Activated T-cell treated with anti-CD3 and anti-CD28 coated beads, Interleukin-2, amount 50 U/mL, for 1 hour (primary cell): ENCODE measurements around the gene CLIP2.

Experiments used
- DNase-seq: peaks from one replicate; pipeline ENCODE4 v3.0.0-alpha.2; 2020

The CLIP2 gene

DNA sequence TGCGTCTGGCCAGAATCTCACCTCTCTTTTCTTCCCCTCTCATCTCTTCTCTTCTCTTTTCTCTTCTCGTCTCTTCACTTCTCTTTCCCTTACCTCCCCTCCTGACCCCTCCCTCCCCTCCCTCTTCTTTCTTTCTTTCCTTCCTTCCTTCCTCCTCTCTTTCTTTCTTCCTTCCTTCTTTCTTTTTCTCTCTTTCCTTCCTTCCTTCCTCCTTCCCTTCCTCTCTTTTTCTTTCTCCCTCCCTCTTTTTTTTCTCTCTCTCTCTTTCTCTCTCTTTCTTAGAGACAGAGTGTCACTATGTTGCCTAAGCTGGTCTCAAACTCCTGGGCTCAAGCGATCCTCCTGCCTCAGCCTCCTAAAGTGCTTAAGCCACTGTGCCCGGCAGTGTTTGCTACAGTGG, 159.9 kb downstream of the CLIP2 start:
- DNase-seq = no peak

DNA sequence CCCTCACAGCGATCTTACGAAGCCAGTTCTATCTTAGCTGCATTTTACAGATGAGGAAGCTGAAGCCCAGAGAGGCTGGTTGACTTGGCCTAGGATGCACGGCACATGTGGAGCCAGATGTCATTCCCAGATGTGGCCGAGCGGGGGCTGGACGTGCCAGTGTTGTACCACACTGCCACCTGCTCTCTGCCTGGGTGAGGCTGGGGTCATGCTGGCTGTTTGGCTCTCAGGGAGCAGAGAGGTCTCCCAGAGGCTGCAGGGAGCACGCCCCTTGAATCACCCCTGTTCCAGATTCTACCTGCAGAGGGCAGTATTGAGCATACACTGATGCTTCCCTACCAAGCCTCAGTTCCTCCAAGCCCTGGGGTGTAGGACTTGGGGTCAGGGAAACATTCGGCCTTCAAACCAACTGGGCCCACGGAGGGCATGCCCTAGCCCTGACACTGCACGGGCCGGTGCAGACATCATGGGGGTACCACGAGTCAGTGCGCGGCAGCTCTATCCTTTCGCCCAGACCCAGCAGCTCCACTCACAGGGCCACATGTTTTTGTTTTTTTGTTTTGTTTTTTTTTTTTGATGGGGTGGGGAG, 160.7 kb downstream of the CLIP2 start:
- peak; percentile 62 for DNase-seq

DNA sequence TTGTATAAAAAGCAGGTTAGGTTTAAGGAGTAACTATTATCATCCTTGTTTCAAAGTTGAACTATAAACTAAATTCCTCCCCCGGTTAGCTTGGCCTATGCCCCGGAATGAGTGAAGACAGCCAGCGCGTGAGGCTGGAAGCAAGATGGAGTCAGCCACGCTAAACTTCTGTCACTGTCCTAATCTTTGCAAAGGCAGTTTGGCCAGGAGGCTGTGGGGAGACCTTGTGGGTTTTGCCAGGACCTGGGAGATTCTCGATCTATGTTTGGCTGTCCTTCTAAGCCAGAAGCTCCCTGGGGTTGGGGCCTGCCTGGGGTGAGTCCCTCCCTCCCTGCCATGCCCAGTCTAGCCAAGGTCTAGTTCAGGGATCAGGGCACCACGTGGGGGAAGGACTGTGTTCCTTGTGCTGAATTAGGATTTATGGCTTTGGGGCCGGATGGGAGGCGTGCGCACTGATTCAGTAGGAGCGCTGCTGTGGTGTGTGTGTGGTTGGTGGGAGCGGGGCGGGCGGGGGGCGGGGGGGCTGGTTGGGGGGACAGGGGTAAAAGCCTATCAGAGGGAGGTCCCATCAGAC, 163.6 kb downstream of the CLIP2 start:
- DNase-seq = peak; percentile 65

DNA sequence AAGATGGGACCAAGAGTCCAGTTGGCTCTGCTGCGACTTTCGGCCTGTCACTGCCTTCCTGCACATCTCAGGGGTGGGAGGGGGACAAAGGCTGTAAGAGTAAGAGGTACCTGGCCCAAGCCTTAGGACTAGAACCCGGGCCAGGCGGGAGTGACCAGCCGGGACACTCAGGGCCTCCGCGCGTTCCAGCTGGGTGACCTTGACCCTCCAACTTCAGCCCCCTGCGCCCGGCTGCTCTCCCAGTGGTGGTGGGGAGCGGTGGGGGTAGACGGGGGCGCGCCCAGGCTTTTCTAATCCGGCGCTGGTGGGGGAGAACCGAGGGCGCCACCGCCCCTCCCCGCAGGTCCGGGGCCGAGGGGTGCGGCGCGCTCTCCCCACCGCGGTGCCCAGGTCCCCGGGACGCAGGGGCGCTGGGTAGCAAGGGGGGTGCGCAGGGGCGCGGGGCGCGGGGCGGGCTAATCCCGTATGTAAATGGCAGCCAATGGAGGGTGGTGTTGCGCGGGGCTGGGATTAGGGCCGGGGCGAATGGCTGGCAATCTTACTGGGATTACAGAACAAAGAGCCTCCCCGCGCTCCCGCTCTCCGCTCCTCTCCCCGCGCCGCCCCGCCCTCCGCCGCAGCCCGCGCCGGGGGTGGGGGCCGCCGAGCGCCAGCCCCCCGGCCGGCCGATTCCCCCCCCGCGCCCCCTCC, 164.3 kb downstream of the CLIP2 start, which contains the start of gene GTF2IRD1:
TSS of gene GTF2IRD1 (plus strand) at position 585 of the 690 bp plus-strand sequence. CDS start 54,175 bp downstream, outside the sequence.
- DNase-seq = peak; percentile 67

DNA sequence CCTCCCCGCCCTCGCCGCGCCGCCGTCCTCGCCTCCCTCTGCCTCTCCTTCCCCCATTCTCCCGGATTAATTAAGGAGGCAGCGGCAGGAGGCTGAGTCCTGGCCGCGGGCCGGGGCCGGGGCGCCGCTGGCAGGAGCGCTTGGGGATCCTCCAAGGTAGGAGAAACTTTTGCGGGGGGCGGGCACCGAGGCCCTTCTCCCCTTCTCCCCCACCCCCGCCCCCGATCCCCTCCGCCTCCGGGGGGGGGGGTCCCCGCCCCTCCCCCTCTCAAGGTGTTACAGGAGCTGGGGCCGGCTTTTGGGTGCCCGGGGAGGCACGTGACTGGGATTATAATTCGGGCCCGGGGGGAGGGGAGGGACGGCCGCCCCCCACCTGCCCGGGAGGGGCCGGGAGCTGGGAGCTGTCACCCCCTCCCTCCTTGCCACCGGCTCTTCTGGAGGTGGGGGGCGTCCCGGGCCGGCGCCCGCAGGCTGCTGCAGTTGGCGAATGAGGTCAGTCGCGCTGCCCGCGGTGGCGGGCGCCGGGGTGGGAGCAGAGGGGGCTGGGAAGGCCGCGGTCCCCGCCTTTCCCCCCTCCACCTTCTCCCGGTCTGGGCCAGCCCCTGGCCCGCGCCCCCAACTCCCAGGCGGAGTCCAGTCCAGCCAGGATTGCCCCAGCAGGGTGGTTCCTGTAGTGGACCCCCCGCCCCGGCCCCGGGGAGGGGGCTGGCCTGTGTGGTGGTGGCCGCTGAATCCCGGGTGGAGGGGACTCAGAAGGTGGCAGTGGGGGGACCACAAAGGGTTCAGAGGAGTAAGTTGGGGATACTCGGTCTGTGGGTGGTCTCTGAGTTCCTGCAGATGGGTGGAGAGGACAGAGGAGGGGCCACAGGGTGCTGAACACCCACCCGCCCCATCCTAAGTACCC, 165.1 kb downstream of the CLIP2 start:
- DNase-seq = peak; percentile 25

DNA sequence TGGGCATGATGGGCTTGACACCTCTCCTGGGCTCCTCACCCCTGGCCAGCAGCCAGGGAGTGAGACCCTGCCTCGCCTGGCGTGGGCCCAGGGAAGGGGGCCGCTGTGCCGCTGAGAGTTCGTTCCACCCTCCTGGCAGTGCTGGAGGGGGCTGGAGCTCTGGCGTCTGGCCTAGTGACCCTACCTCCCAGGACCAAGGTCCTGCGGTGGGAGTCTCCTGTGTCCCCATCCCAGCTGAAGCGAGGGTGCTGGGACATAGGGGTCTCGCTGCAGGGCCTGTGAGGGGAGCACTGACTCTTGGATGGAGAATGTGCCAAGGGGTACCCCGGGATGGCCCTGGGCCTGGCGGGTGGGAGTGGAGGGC, 165.7 kb downstream of the CLIP2 start:
- no peak for DNase-seq

DNA sequence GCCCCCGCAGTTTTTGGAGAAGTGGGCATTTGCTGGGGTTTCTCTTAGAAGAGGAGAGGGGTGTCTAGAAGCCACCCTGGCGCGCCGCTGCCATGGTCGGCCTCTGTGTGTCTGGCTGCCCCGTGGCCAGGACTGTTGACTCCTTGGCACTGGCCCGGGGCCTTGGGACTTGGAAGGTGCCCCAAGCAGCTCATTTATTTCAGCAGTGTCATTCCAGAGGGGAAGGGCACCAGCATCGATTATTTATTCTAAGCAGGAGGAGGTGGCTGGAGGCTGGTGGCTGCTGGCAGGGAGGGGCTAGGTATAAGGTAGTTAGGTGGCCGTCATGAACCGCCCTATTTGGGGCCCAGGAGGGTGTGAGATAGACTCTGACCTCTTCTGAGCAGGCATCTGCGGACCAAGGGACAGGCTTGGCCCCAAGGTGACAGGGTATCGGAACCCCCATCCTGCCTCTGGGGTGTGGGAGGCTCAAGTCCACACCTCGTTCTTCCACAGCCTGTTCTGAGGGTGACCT, 166.1 kb downstream of the CLIP2 start:
- no peak for DNase-seq
